Chondrocyte (in vitro differentiated cells): ENCODE results near the gene NEK2. TPM values are rescaled to one million over a fixed set of nuclear protein-coding genes. Genes with fewer than 3 reads are reported as not detected.
"Not testable (repeated sequence)": the region's sequence is repeated elsewhere in the genome, so short reads cannot be mapped to it uniquely, and the experiment has no call there.

Experiments used
- DNase-seq: peaks from one replicate; pipeline ENCODE4 v3.0.0; 2021; ENCODE audit warnings: mixed read lengths, low spot score
- H3K27ac Mint-ChIP-seq: one replicate; pipeline ENCODE4 v1.8.0; 2021; ENCODE audit warnings: mild to moderate bottlenecking, moderate library complexity, mixed read lengths; ENCODE audit not compliant: unreplicated experiment
- H3K27me3 Mint-ChIP-seq: 2 replicates; pipeline ENCODE4 v1.8.0; 2021; ENCODE audit warnings: low read depth, mixed read lengths
- H3K36me3 Mint-ChIP-seq: 2 replicates; pipeline ENCODE4 v1.8.0; 2021; ENCODE audit warnings: low read depth, mixed read lengths
- H3K4me1 Mint-ChIP-seq: 2 replicates; pipeline ENCODE4 v1.8.0; 2021; ENCODE audit warnings: low read depth, mild to moderate bottlenecking, mixed read lengths
- H3K4me3 Mint-ChIP-seq: one replicate; pipeline ENCODE4 v1.8.0; 2021; ENCODE audit warnings: mild to moderate bottlenecking, moderate library complexity, mixed read lengths; ENCODE audit not compliant: unreplicated experiment
- H3K9me3 Mint-ChIP-seq: 2 replicates; pipeline ENCODE4 v1.8.0; 2021; ENCODE audit warnings: low read depth, mixed read lengths
- CTCF ChIP-seq: fragments of 200-600 bp; sonication (generic); IDR thresholded peaks from 2 replicates; pipeline ENCODE4 v1.5.0; 2021; ENCODE audit warnings: antibody characterized with exemption, mild to moderate bottlenecking, moderate library complexity
- total RNA-seq: library from RNA; stranded (reverse); gene quantifications from 3 replicates; pipeline ENCODE4 v1.2.1, GENCODE V29; 2021

Gene NEK2
- total RNA-seq, 1 donor from 2014 or later: 3.2 TPM

GRCh38 chr1:211648336-211648735 is 27.1 kb downstream of the NEK2 start:
- Mint-ChIP-seq H3K4me3 (no peak overlapping the region), H3K27ac (no peak overlapping the region)
- TF ChIP-seq CTCF: no peak

GRCh38 chr1:211647711-211648121 is 27.7 kb downstream of the NEK2 start:
- Mint-ChIP-seq H3K9me3 (no peaks in the 10 kb centered on the region), H3K27me3 (no peaks in the 10 kb centered on the region), H3K4me3 (no peak overlapping the region), H3K27ac (no peak overlapping the region), H3K36me3 (no peaks in the 10 kb centered on the region), H3K4me1 (peaks cover 38% of the 10 kb centered on the region)
- TF ChIP-seq CTCF: no peak
- peak; percentile 34 for DNase-seq

More at GRCh38 chr1:211648336-211648735, 27.1 kb downstream of the NEK2 start:
- Mint-ChIP-seq H3K27me3 (no peaks in the 10 kb centered on the region), H3K9me3 (no peaks in the 10 kb centered on the region), H3K36me3 (no peaks in the 10 kb centered on the region), H3K4me1 (peaks cover 35% of the 10 kb centered on the region)
- DNase-seq: peak; percentile 24

- TF ChIP-seq CTCF: no peak
- H3K36me3 Mint-ChIP-seq: no peaks in the 10 kb centered on the region
- no peaks in the 10 kb centered on the region for H3K9me3 Mint-ChIP-seq
- DNase-seq: peak; percentile 30
- no peaks in the 10 kb centered on the region for H3K27me3 Mint-ChIP-seq
- peaks cover 41% of the 10 kb centered on the region for H3K4me1 Mint-ChIP-seq
- peak overlapping the region; percentile 77 for H3K27ac Mint-ChIP-seq
- H3K4me3 Mint-ChIP-seq: no peak overlapping the region
These were observed 28.9 kb downstream of the NEK2 start for GRCh38 chr1:211646566-211646965.

GRCh38 chr1:211645601-211646000 is 29.8 kb downstream of the NEK2 start:
- DNase-seq, H3K27me3 Mint-ChIP-seq, H3K9me3 Mint-ChIP-seq, H3K36me3 Mint-ChIP-seq, H3K4me3 Mint-ChIP-seq: not testable (repeated sequence)
- Mint-ChIP-seq H3K4me1 (peaks cover 46% of the 10 kb centered on the region), H3K27ac (peak overlapping the region; percentile 63)

GRCh38 chr1:211644653-211645052 is 30.8 kb downstream of the NEK2 start:
- no peak for DNase-seq
- Mint-ChIP-seq H3K9me3 (no peaks in the 10 kb centered on the region), H3K4me1 (peaks cover 55% of the 10 kb centered on the region), H3K36me3 (no peaks in the 10 kb centered on the region), H3K4me3 (no peak overlapping the region), H3K27ac (no peak overlapping the region), H3K27me3 (no peaks in the 10 kb centered on the region)
- TF ChIP-seq CTCF: no peak
